ENCODE measurements around the gene CARD10.

- no peak for TF ChIP-seq CTCF (conservative IDR thresholded peaks at IDR 0.05; ENCODE audit: low read length)
- no peak for TF ChIP-seq EZH2phosphoT487 (IDR thresholded peaks at IDR 0.05; ENCODE audit: borderline replicate concordance)
Measured at GRCh38 chr22:37499027-37499707, 20.0 kb downstream of the CARD10 start.

All from Loucy (cell line).